Left kidney (tissue), 8 donors: ENCODE data around the gene PPP2R1A. TPM values are rescaled to one million over a fixed set of nuclear protein-coding genes. Genes with fewer than 3 reads are reported as not detected.
A peak's percentile ranks its signal among the peaks of the same experiment; 100 is the strongest.

Experiments
- DNase-seq: peaks from one replicate; pipeline ENCODE4 v3.0.0-alpha.2; 2013
- long read RNA-seq, 8 donors: transcript quantifications; one replicate each; lab custom pipeline, GENCODE V29; 2026
- polyA plus RNA-seq: library from polyadenylated mRNA; unstranded; fragments of 120-200 nt; gene quantifications from one replicate; pipeline ENCODE4 v1.2.1, GENCODE V29; 2013; ENCODE audit not compliant: insufficient read length

PPP2R1A gene
- polyA plus RNA-seq = 396 TPM
- long read RNA-seq, donor 1, full-length matches to known transcripts = 94 of 188 reads
- long read RNA-seq, donor 1, partial matches to known transcripts = 94 of 188 reads
- long read RNA-seq, donor 1, other reads (novel, unspliced or antisense) = 0 of 188 reads
- long read RNA-seq, donor 2, full-length matches to known transcripts = 96 of 161 reads
- long read RNA-seq, donor 2, partial matches to known transcripts = 59 of 161 reads
- long read RNA-seq, donor 2, other reads (novel, unspliced or antisense) = 6 of 161 reads
- long read RNA-seq, donor 3, full-length matches to known transcripts = 81 of 128 reads
- long read RNA-seq, donor 3, partial matches to known transcripts = 47 of 128 reads
- long read RNA-seq, donor 3, other reads (novel, unspliced or antisense) = 0 of 128 reads
- long read RNA-seq, donor 4, full-length matches to known transcripts = 2 of 7 reads
- long read RNA-seq, donor 4, partial matches to known transcripts = 5 of 7 reads
- long read RNA-seq, donor 4, other reads (novel, unspliced or antisense) = 0 of 7 reads
- long read RNA-seq, donor 5, full-length matches to known transcripts = 122 of 159 reads
- long read RNA-seq, donor 5, partial matches to known transcripts = 22 of 159 reads
- long read RNA-seq, donor 5, other reads (novel, unspliced or antisense) = 15 of 159 reads
- long read RNA-seq, donor 6, full-length matches to known transcripts = 122 of 258 reads
- long read RNA-seq, donor 6, partial matches to known transcripts = 136 of 258 reads
- long read RNA-seq, donor 6, other reads (novel, unspliced or antisense) = 0 of 258 reads
- long read RNA-seq, donor 7, full-length matches to known transcripts = 127 of 193 reads
- long read RNA-seq, donor 7, partial matches to known transcripts = 55 of 193 reads
- long read RNA-seq, donor 7, other reads (novel, unspliced or antisense) = 11 of 193 reads
- long read RNA-seq, donor 8, full-length matches to known transcripts = 46 of 51 reads
- long read RNA-seq, donor 8, partial matches to known transcripts = 5 of 51 reads
- long read RNA-seq, donor 8, other reads (novel, unspliced or antisense) = 0 of 51 reads

- peak; percentile 100 for DNase-seq
Observed at GRCh38 chr19:52189735-52190486, at the start of gene PPP2R1A. TSS of gene PPP2R1A (plus strand) at chr19:52190052. CDS start at chr19:52190097, 45 bp downstream.

GRCh38 chr19:52141203-52141602 lies 48.6 kb upstream of the PPP2R1A start:
- DNase-seq = peak; percentile 15

GRCh38 chr19:52142001-52142595 lies 47.8 kb upstream of the PPP2R1A start:
- DNase-seq = no peak

- DNase-seq = no peak
Observed at GRCh38 chr19:52148256-52148655, 41.6 kb upstream of the PPP2R1A start.

GRCh38 chr19:52155596-52156359 lies 34.1 kb upstream of the PPP2R1A start:
- DNase-seq = no peak

- no peak for DNase-seq
Observed at GRCh38 chr19:52170304-52170703, 19.5 kb upstream of the PPP2R1A start.

GRCh38 chr19:52170863-52171320 lies 19.0 kb upstream of the PPP2R1A start:
- DNase-seq = no peak

GRCh38 chr19:52171321-52172169 lies 18.3 kb upstream of the PPP2R1A start, which contains the start of gene ZNF836:
TSS of gene ZNF836 (minus strand) at chr19:52171621. CDS start at chr19:52168072, 3,549 bp downstream.
- peak; percentile 85 for DNase-seq

GRCh38 chr19:52172347-52172746 lies 17.5 kb upstream of the PPP2R1A start:
- DNase-seq = no peak

- no peak for DNase-seq
Observed at GRCh38 chr19:52176574-52176973, 13.3 kb upstream of the PPP2R1A start.

- DNase-seq = no peak
Observed at GRCh38 chr19:52187407-52187806, 2.4 kb upstream of the PPP2R1A start.

GRCh38 chr19:52188822-52189734 lies 774 bp upstream of the PPP2R1A start:
- DNase-seq = no peak

- no peak for DNase-seq
Observed at GRCh38 chr19:52190487-52191293, 838 bp downstream of the PPP2R1A start.

GRCh38 chr19:52191389-52191788 lies 1.5 kb downstream of the PPP2R1A start:
- no peak for DNase-seq

- no peak for DNase-seq
Observed at GRCh38 chr19:52191951-52192350, 2.1 kb downstream of the PPP2R1A start.

GRCh38 chr19:52196256-52196967 lies 6.6 kb downstream of the PPP2R1A start:
- no peak for DNase-seq

- no peak for DNase-seq
Observed at GRCh38 chr19:52197964-52198363, 8.1 kb downstream of the PPP2R1A start.
